ENCODE data around the gene FAT2.
"Not testable (repeated sequence)": the region's sequence is repeated elsewhere in the genome, so short reads cannot be mapped to it uniquely, and the experiment has no call there.

DNA sequence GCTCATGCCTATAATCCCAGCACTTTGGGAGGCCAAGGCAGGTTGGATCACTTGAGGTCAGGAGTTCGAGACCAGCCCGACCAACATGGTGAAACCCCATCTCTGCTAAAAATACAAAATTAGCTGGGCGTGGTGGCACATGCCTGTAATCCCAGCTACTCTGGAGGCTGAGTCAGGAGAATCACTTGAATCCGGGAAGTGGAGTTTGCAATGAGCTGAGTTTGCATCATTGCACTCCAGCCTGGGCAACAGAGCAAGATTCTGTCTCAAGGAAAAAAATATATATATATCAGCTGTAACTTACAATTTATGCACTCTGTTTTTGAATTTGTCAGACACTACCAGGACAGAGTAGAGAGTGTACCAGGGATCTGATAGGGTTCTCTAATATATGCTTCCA is 5.8 kb downstream of the FAT2 start:
- TF ChIP-seq, protein P1, sequence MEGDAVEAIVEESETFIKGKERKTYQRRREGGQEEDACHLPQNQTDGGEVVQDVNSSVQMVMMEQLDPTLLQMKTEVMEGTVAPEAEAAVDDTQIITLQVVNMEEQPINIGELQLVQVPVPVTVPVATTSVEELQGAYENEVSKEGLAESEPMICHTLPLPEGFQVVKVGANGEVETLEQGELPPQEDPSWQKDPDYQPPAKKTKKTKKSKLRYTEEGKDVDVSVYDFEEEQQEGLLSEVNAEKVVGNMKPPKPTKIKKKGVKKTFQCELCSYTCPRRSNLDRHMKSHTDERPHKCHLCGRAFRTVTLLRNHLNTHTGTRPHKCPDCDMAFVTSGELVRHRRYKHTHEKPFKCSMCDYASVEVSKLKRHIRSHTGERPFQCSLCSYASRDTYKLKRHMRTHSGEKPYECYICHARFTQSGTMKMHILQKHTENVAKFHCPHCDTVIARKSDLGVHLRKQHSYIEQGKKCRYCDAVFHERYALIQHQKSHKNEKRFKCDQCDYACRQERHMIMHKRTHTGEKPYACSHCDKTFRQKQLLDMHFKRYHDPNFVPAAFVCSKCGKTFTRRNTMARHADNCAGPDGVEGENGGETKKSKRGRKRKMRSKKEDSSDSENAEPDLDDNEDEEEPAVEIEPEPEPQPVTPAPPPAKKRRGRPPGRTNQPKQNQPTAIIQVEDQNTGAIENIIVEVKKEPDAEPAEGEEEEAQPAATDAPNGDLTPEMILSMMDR (IDR thresholded peaks at IDR 0.05; ENCODE audit: insufficient read depth, low read length): not testable (repeated sequence)
- TF ChIP-seq POLR2AphosphoS5 (IDR thresholded peaks at IDR 0.05; ENCODE audit: low read depth); SPI1 (IDR thresholded peaks at IDR 0.05; ENCODE audit: borderline replicate concordance, low read depth): not testable (repeated sequence)
- TF ChIP-seq, protein P2, sequence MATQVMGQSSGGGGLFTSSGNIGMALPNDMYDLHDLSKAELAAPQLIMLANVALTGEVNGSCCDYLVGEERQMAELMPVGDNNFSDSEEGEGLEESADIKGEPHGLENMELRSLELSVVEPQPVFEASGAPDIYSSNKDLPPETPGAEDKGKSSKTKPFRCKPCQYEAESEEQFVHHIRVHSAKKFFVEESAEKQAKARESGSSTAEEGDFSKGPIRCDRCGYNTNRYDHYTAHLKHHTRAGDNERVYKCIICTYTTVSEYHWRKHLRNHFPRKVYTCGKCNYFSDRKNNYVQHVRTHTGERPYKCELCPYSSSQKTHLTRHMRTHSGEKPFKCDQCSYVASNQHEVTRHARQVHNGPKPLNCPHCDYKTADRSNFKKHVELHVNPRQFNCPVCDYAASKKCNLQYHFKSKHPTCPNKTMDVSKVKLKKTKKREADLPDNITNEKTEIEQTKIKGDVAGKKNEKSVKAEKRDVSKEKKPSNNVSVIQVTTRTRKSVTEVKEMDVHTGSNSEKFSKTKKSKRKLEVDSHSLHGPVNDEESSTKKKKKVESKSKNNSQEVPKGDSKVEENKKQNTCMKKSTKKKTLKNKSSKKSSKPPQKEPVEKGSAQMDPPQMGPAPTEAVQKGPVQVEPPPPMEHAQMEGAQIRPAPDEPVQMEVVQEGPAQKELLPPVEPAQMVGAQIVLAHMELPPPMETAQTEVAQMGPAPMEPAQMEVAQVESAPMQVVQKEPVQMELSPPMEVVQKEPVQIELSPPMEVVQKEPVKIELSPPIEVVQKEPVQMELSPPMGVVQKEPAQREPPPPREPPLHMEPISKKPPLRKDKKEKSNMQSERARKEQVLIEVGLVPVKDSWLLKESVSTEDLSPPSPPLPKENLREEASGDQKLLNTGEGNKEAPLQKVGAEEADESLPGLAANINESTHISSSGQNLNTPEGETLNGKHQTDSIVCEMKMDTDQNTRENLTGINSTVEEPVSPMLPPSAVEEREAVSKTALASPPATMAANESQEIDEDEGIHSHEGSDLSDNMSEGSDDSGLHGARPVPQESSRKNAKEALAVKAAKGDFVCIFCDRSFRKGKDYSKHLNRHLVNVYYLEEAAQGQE (IDR thresholded peaks at IDR 0.05; ENCODE audit: insufficient replicate concordance, low read depth): not testable (repeated sequence)
